A549 (cell line): ENCODE data around the gene NRARP. TPM values are rescaled to one million over a fixed set of nuclear protein-coding genes. Genes with fewer than 3 reads are reported as not detected.

Experiments
- ATAC-seq, 2 experiments: fragments of 200-7000 bp in 1 of 2; fragments of >200 bp in 1 of 2; cut with Nextera tagmentation in 1 of 2; cut with Tn5 transposase in 1 of 2; 3 replicates each; pipeline versions ENCODE4 v1.8.0 to v1.9.1; 2018 to 2020; ENCODE audit warnings: mild to moderate bottlenecking in 1 of 2, moderate library complexity in 1 of 2
- CTCF ChIA-PET: fragments of 300-600 bp; sonication (Branson Sonifier 250); formaldehyde crosslinking; extraction: SDS; loops from one replicate; lab custom pipeline; 2021; ENCODE audit warnings: antibody characterized with exemption, inconsistent platforms; lab: Yijun Ruan, JAX
- POLR2A ChIA-PET: fragments of 350-600 bp; formaldehyde crosslinking; extraction: SDS; loops from one replicate; lab custom pipeline; 2021; ENCODE audit warnings: antibody characterized with exemption, inconsistent platforms; lab: Yijun Ruan, JAX
- DNase-seq, 2 experiments: peaks; one replicate each; pipeline versions ENCODE4 v3.0.0 to v3.0.0-alpha.2; 2011 to 2016; ENCODE audit warnings: low read depth in 1 of 2, low spot score in 1 of 2
- FAIRE-seq: peaks from 2 replicates; lab custom pipeline; 2011; peaks lifted over from hg19 to GRCh38; lab: Jason Lieb, UNC
- H3K27ac ChIP-seq, 2 experiments: fragments of >200 bp; sonication (Bioruptor Twin); formaldehyde crosslinking; 3 replicates each; pipeline ENCODE4 v1.5.1; 2016 to 2017
- H3K4me1 ChIP-seq: fragments of >200 bp; sonication (Bioruptor Twin); formaldehyde crosslinking; 3 replicates; pipeline ENCODE4 v1.6.1; 2016
- H3K4me2 ChIP-seq: fragments of >200 bp; sonication (Bioruptor Twin); formaldehyde crosslinking; 3 replicates; pipeline ENCODE4 v1.6.1; 2016
- H3K4me3 ChIP-seq: fragments of >200 bp; sonication (Bioruptor Twin); formaldehyde crosslinking; 3 replicates; pipeline ENCODE4 v1.5.1; 2016
- H3K9me3 ChIP-seq: fragments of >200 bp; sonication (Bioruptor Twin); formaldehyde crosslinking; 3 replicates; pipeline ENCODE4 v1.6.1; 2016
- BHLHE40 ChIP-seq: IDR thresholded peaks from 2 replicates; pipeline ENCODE4 v1.6.1; 2012; ENCODE audit warnings: low read depth, low read length, inconsistent platforms
- CBX8 ChIP-seq: fragments of 200-600 bp; sonication (generic); IDR thresholded peaks from 2 replicates; pipeline ENCODE4 v1.6.1; 2016
- CEBPB ChIP-seq, 2 experiments: fragments of >200 bp in 1 of 2; sonication (Bioruptor Twin) in 1 of 2; formaldehyde crosslinking in 1 of 2; IDR thresholded peaks; 2 replicates each; pipeline ENCODE4 v1.6.1; 2012 to 2016
- EHF ChIP-seq: fragments of 250-450 bp; sonication (Bioruptor Pico); IDR thresholded peaks from 2 replicates; pipeline ENCODE4 v1.5.0; 2020; ENCODE audit warnings: mild to moderate bottlenecking
- EP300 ChIP-seq, 2 experiments: fragments of >200 bp; sonication (Bioruptor Twin); formaldehyde crosslinking; IDR thresholded peaks; 2 replicates in 1 of 2; 3 replicates in 1 of 2; pipeline ENCODE4 v1.6.1; 2016 to 2017
- FOSL2 ChIP-seq, 2 experiments: fragments of 450-650 bp in 1 of 2; fragments of >200 bp in 1 of 2; sonication (Bioruptor Twin) in 1 of 2; formaldehyde crosslinking; IDR thresholded peaks; 2 replicates each; pipeline versions ENCODE4 v1.5.0 to v1.6.1; 2016 to 2020; ENCODE audit warnings: mild to moderate bottlenecking in 1 of 2, moderate library complexity in 1 of 2
- HDAC2 ChIP-seq: fragments of 200-600 bp; sonication (generic); IDR thresholded peaks from 2 replicates; pipeline ENCODE4 v1.6.1; 2016
- JUN ChIP-seq, 2 experiments: fragments of >200 bp; sonication (Bioruptor Twin); formaldehyde crosslinking; IDR thresholded peaks; 2 replicates in 1 of 2; 3 replicates in 1 of 2; pipeline ENCODE4 v1.6.1; 2016 to 2017
- MAZ ChIP-seq: fragments of 150-350 bp; IDR thresholded peaks from 2 replicates; pipeline ENCODE4 v1.6.1; 2014; ENCODE audit warnings: antibody characterized with exemption, low read depth, low read length, borderline replicate concordance
- NR3C1 ChIP-seq: fragments of >200 bp; sonication (Bioruptor Twin); formaldehyde crosslinking; IDR thresholded peaks from 3 replicates; pipeline ENCODE4 v1.6.1; 2017
- POLR2A ChIP-seq: IDR thresholded peaks from 2 replicates; pipeline ENCODE4 v1.6.1; 2012; ENCODE audit warnings: mild to moderate bottlenecking, low read length
- RAD21 ChIP-seq, 2 experiments: fragments of >200 bp in 1 of 2; sonication (Bioruptor Twin) in 1 of 2; formaldehyde crosslinking in 1 of 2; IDR thresholded peaks in 1 of 2; conservative IDR thresholded peaks in 1 of 2; 2 replicates in 1 of 2; 3 replicates in 1 of 2; pipeline ENCODE4 v1.6.1; 2012 to 2018; ENCODE audit warnings: inconsistent platforms in 1 of 2
- RARB ChIP-seq: fragments of 250-450 bp; sonication (Bioruptor Pico); IDR thresholded peaks from 2 replicates; pipeline ENCODE4 v1.8.0; 2021; ENCODE audit warnings: mild to moderate bottlenecking, moderate library complexity
- RFX5 ChIP-seq: fragments of 450-650 bp; IDR thresholded peaks from 2 replicates; pipeline ENCODE4 v1.7.1; 2014; ENCODE audit warnings: antibody characterized with exemption, mild to moderate bottlenecking, moderate library complexity
- SREBF2 ChIP-seq: fragments of 450-650 bp; IDR thresholded peaks from 2 replicates; pipeline ENCODE4 v1.6.1; 2014; ENCODE audit warnings: mild to moderate bottlenecking, moderate library complexity
- ZC3H11A ChIP-seq: fragments of 450-650 bp; IDR thresholded peaks from 2 replicates; pipeline ENCODE4 v1.6.1; 2014; ENCODE audit warnings: antibody characterized with exemption, mild to moderate bottlenecking
- ZFP36 ChIP-seq: fragments of 450-650 bp; IDR thresholded peaks from 2 replicates; pipeline ENCODE4 v1.6.1; 2014; ENCODE audit warnings: borderline replicate concordance; ENCODE audit not compliant: partially characterized antibody
- WGBS: methylation state at CpG from one replicate; pipeline ENCODE4 v1.1.6; 2017; ENCODE audit errors: missing lambda C conversion rate; 5-methylcytosine and 5-hydroxymethylcytosine counted together
- polyA plus RNA-seq, 4 experiments: library from polyadenylated mRNA; depleted of rRNA in 3 of 4; stranded (reverse); fragments of >200 nt; fragmentation: RNase III in 1 of 4; extraction: RNeasy Plus Mini Kit Qiagen cat#74134 plus additional on column Dnase treatment in 1 of 4; gene quantifications; 2 replicates in 3 of 4; 3 replicates in 1 of 4; pipeline ENCODE4 v1.2.3, GENCODE V29; 2011 to 2017
- TF ChIP-seq, protein P1 (sequence below): fragments of >200 bp; sonication (Bioruptor Twin); formaldehyde crosslinking; IDR thresholded peaks from 3 replicates; pipeline ENCODE4 v1.5.1; 2016
- TF ChIP-seq, protein P2 (sequence below): fragments of 200-600 bp; sonication (generic); IDR thresholded peaks from 2 replicates; pipeline ENCODE4 v1.6.1; 2016; ENCODE audit warnings: antibody characterized with exemption, mild to moderate bottlenecking, moderate library complexity
- TF ChIP-seq, protein P3 (sequence below): IDR thresholded peaks from 2 replicates; pipeline ENCODE4 v1.6.1; 2012

The NRARP gene
- polyA plus RNA-seq, 2 of the 4 experiments (the other 2 are of a cell fraction), result 1.3 to 5.1 TPM

DNA sequence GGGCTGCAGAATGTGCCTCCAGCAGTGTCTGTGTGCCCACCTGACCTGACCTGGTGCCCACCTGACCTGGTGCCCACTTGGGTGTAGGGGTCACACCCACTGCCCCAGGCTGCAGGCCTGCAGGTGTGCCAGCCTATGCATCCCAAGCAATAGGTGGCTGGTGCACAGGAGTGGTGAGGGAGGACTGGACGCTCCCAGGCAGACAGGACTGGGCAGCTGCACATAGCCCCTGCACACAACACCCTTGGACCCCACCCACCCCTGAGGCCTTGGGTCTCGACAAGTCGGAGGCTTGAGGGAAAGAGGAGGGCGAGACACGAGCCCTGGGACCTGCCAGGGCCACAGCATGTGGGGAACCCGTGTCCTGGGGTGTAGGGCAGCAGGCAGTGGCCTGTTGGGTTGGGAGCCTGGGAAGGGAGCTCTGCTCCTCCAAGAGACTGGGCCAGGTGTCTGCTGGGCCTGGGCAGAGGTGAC lies 10.8 kb upstream of the NRARP start (continued):
- TF ChIP-seq, protein P1, sequence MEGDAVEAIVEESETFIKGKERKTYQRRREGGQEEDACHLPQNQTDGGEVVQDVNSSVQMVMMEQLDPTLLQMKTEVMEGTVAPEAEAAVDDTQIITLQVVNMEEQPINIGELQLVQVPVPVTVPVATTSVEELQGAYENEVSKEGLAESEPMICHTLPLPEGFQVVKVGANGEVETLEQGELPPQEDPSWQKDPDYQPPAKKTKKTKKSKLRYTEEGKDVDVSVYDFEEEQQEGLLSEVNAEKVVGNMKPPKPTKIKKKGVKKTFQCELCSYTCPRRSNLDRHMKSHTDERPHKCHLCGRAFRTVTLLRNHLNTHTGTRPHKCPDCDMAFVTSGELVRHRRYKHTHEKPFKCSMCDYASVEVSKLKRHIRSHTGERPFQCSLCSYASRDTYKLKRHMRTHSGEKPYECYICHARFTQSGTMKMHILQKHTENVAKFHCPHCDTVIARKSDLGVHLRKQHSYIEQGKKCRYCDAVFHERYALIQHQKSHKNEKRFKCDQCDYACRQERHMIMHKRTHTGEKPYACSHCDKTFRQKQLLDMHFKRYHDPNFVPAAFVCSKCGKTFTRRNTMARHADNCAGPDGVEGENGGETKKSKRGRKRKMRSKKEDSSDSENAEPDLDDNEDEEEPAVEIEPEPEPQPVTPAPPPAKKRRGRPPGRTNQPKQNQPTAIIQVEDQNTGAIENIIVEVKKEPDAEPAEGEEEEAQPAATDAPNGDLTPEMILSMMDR, result no peak
- TF ChIP-seq SREBF2, result no peak

DNA sequence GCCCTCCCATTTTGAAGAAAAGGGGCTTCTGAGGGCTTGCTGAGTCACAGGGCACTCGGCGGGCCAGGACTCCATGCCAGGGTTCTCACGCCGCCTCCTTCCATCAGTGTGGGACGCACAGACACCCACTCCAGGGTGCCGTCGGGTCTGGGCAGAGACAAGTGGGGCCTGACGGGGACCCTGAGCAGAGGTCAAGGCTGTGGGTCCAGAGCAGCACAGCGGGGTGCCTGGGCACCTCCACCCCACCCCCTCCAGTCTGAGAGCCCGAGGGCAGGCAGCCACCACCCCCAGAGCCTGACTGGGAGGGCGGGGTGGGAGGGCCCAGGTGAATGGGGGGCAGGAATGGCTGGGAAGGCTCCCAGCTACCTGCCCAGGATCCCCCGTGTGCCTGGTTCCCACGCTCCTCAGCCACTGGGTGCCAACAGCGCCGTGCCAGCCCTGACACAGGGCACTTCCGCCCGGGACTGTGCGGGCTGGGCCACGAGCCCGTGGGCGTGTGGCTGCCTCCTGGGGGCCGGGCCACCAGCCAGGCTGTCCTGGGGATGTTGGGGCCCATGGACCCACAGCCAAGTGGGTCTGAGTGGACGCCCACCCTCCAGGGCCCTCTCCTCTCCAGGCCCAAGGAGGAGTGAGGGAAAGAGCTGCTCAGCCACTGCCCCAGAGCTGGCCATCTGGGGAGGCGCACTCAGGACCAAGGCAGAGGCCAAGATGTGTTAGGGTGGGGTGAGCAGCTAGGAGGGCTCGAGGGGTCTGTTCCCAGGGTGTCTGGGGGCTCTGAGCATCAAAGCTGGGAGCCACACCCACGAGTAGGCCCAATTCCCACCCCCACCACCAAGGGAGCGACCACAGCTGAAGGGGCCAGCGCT lies 10.1 kb upstream of the NRARP start:
- ChIA-PET POLR2A (interaction anchor here (0.6 kb wide), 1 partner anchor 71 kb away, joined by 3 read pairs; no protein-coding TSS in a partner anchor), CTCF (interaction anchor here (1.1 to 2.3 kb wide), 3 partner anchors 8 to 25 kb away, joined by 4 to 10 read pairs (median 7); partner anchors contain the start of gene NRARP)
- no peaks in the 10 kb centered on the region for H3K9me3 ChIP-seq
- no peak overlapping the region for H3K4me2 ChIP-seq
- TF ChIP-seq POLR2A, result no peak
- ATAC-seq (no peak), DNase-seq (peak; percentile 1 to 16), FAIRE-seq (no peak)
- WGBS, result 62% methylated on average over 12 of the region's 28 CpGs
- H3K4me1 ChIP-seq, result peaks cover 42% of the 10 kb centered on the region
- peak overlapping the region in 1 of 2 experiments; percentile 72; a peak in 3 of 6 replicates for H3K27ac ChIP-seq
- no peak overlapping the region for H3K4me3 ChIP-seq

DNA sequence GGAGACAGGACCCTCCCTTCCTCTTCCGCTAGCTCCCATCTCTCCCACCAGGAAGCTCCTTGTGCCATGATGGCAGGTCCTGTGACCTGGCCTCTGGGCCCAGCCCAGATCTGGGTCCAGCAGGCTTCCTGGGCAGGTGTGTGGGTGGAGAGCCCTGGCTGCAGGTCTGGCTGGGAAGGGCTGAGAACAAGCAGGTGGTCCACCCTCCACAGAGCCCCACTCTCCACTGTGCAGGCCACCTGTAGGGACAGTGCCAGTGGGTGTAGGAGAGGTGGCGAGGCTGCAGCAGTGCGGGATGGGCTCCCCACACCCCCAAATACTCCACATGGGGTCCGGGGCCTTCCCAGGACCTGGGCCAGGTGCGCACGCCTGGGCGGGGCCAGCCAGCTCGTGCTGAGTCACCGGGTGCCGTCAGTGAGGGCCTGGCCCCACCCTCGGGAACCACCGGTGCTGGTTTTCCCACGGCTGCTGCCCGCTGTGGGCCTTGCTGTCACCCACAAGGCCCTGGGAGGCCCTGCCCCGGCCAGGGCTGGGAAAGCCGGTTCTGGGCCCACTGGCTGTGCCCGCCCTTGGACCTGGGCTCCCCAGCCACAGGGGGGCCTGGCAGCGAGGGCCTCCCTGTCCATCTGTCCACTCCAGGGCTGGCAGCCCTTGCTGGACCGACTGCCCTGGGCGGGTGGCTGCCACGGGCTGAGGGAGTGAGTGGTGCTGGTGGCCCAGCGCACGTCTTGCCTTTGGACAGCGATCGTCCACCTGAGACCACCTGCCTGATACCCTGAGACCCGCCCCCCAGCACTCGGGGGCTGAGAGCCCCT lies 9.3 kb upstream of the NRARP start:
- H3K27ac ChIP-seq, result peak overlapping the region in 1 of 2 experiments; percentile 72; a peak in 3 of 6 replicates
- H3K4me1 ChIP-seq, result peaks cover 35% of the 10 kb centered on the region
- DNase-seq (peak in 1 of 2 experiments; percentile 82), ATAC-seq (no peak; a peak in 1 of 6 replicates), FAIRE-seq (no peak)
- TF ChIP-seq RAD21 (conservative IDR thresholded peaks at IDR 0.05 in 1 of 2, IDR thresholded peaks at IDR 0.05 in 1 of 2) (no peak), FOSL2 (IDR thresholded peaks at IDR 0.05) (no peak), FOSL2 (CRISPR knock-in tag; IDR thresholded peaks at IDR 0.05) (peak; percentile 42; the same call in 1 of the 2 replicates), JUN (IDR thresholded peaks at IDR 0.05) (no peak), NR3C1 (no peak)
- ChIA-PET CTCF (interaction anchor here (1.0 to 2.0 kb wide), 2 partner anchors 9 to 10 kb away, joined by 3 to 10 read pairs; partner anchors contain the start of gene NRARP), POLR2A (no interaction called here)
- no peak overlapping the region for H3K4me3 ChIP-seq
- H3K9me3 ChIP-seq, result no peaks in the 10 kb centered on the region
- WGBS, result 72% methylated on average over 10 of the region's 27 CpGs
- H3K4me2 ChIP-seq, result no peak overlapping the region

DNA sequence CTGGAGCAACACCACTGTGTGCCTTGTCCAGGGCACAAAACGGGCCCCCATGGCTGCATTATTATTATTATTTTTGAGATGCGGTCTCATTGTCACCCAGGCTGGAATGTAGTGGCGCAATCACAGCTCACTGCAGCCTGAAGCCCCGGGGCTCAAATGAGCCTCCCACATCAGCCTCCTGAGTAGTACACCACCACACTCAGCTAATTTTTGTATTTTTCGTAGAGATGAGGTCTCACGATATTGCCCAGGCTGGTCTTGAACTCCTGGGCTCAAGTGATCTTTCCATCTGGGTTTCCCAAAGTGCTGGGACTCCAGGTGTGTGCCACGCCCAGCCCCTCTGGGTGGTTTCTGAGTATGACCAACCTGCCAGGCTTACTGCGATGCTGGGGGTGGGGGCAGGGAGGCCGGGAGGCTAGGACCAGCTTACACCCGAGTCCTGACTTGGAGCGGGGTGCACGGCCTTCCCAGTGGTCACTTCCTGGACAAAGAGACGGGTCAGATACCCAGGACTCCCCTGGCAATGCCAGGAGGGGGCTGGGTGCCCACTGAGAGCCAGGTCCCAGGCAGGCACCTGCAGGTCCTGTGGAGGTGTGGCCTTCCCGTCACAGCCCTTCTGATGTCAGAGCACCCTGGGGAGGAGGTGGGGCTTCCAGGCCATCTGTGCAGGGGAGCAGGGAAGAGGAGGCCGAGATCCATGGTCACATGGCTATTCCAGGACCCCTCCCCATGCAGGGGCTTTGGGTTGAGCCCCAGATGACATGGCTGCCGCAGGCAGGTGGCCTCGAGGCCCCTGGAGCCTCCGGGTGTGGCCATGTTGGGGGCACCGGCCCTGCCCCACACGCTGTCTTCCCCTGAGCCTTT lies 8.3 kb upstream of the NRARP start:
- ATAC-seq, result no peak
- peak in 1 of 2 experiments; percentile 58 for DNase-seq
- no peak for FAIRE-seq
- 70% methylated on average over 10 of the region's 20 CpGs for WGBS
- peak overlapping the region in 1 of 2 experiments; percentile 72; a peak in 2 of 6 replicates for H3K27ac ChIP-seq
- no peak overlapping the region for H3K4me3 ChIP-seq
- H3K9me3 ChIP-seq, result no peaks in the 10 kb centered on the region
- TF ChIP-seq, protein P2, sequence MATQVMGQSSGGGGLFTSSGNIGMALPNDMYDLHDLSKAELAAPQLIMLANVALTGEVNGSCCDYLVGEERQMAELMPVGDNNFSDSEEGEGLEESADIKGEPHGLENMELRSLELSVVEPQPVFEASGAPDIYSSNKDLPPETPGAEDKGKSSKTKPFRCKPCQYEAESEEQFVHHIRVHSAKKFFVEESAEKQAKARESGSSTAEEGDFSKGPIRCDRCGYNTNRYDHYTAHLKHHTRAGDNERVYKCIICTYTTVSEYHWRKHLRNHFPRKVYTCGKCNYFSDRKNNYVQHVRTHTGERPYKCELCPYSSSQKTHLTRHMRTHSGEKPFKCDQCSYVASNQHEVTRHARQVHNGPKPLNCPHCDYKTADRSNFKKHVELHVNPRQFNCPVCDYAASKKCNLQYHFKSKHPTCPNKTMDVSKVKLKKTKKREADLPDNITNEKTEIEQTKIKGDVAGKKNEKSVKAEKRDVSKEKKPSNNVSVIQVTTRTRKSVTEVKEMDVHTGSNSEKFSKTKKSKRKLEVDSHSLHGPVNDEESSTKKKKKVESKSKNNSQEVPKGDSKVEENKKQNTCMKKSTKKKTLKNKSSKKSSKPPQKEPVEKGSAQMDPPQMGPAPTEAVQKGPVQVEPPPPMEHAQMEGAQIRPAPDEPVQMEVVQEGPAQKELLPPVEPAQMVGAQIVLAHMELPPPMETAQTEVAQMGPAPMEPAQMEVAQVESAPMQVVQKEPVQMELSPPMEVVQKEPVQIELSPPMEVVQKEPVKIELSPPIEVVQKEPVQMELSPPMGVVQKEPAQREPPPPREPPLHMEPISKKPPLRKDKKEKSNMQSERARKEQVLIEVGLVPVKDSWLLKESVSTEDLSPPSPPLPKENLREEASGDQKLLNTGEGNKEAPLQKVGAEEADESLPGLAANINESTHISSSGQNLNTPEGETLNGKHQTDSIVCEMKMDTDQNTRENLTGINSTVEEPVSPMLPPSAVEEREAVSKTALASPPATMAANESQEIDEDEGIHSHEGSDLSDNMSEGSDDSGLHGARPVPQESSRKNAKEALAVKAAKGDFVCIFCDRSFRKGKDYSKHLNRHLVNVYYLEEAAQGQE, result no peak
- no peak for TF ChIP-seq CBX8
- no peak for TF ChIP-seq ZC3H11A
- TF ChIP-seq JUN (IDR thresholded peaks at IDR 0.05), result no peak
- no peak for TF ChIP-seq POLR2A
- no peak for TF ChIP-seq MAZ
- no peak for TF ChIP-seq ZFP36
- no peak for TF ChIP-seq RARB (CRISPR knock-in tag)
- TF ChIP-seq RFX5, result no peak
- no peak for TF ChIP-seq BHLHE40
- TF ChIP-seq, protein P3, sequence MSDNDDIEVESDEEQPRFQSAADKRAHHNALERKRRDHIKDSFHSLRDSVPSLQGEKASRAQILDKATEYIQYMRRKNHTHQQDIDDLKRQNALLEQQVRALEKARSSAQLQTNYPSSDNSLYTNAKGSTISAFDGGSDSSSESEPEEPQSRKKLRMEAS, result no peak
- no peak for TF ChIP-seq EHF (CRISPR knock-in tag)
- no peak for TF ChIP-seq CEBPB (IDR thresholded peaks at IDR 0.05)
- no peak for TF ChIP-seq HDAC2
- TF ChIP-seq EP300 (IDR thresholded peaks at IDR 0.05), result no peak
- peaks cover 32% of the 10 kb centered on the region for H3K4me1 ChIP-seq
- no peak overlapping the region for H3K4me2 ChIP-seq
- POLR2A ChIA-PET, result no interaction called here
- CTCF ChIA-PET, result interaction anchor here (1.0 kb wide), 1 partner anchor 9 kb away, joined by 3 read pairs; the partner anchor contains the start of gene NRARP
